K562 (cell line): ENCODE data around the gene PLEK2. TPM values are rescaled to one million over a fixed set of nuclear protein-coding genes. Genes with fewer than 3 reads are reported as not detected.

ENCODE experiments used
- ATAC-seq: fragments of 200-7000 bp; cut with Tn5 transposase; 3 replicates; pipeline ENCODE4 v1.9.1; 2020; ENCODE audit warnings: moderate library complexity
- Bru-seq: library from RNA; stranded (reverse); fragments of 400-500 nt; gene quantifications from one replicate; lab custom pipeline; 2021; lab: Mats Ljungman, UMichigan
- BruChase-seq, 2 experiments: library from RNA; stranded (reverse); fragments of 400-500 nt; gene quantifications; one replicate each; lab custom pipeline; 2021; lab: Mats Ljungman, UMichigan
- BruUV-seq: library from RNA; stranded (reverse); fragments of 400-500 nt; replicated peaks from 2 replicates; lab custom pipeline; 2021; lab: Mats Ljungman, UMichigan
- CTCF ChIA-PET: fragments of 300-600 bp; formaldehyde crosslinking; extraction: SDS; loops from one replicate; lab custom pipeline; 2021; ENCODE audit warnings: low intra/inter-chr PET ratio; lab: Yijun Ruan, JAX
- POLR2A ChIA-PET: fragments of 300-600, 350-650 bp; sonication (Branson Sonifier 250); formaldehyde crosslinking; extraction: SDS; loops from one replicate; lab custom pipeline; 2021; ENCODE audit warnings: antibody characterized with exemption, inconsistent platforms; lab: Yijun Ruan, JAX
- DNase-seq, 4 experiments: peaks; one replicate each; pipeline versions ENCODE4 v3.0.0 to v3.0.0-alpha.2; 2011 to 2018; ENCODE audit warnings: low spot score in 3 of 4, mixed read lengths in 3 of 4; ENCODE audit errors: extremely low read depth in 1 of 4
- FAIRE-seq: peaks from 2 replicates; lab custom pipeline; 2011; peaks lifted over from hg19 to GRCh38; lab: Jason Lieb, UNC
- H2AFZ ChIP-seq: 2 replicates; pipeline ENCODE4 v1.6.0; 2011; ENCODE audit warnings: low read depth, low read length, control low read depth, inconsistent platforms
- H3K27ac ChIP-seq: fragments of 200-600 bp; 3 replicates; pipeline ENCODE4 v1.8.0; 2011; ENCODE audit warnings: low read depth, mild to moderate bottlenecking, control low read depth, inconsistent platforms, low read length, moderate library complexity, mixed read lengths; ENCODE audit errors: extremely low read depth
- H3K27me3 ChIP-seq, 2 experiments: fragments of 300-600 bp in 1 of 2; 2 replicates in 1 of 2; 3 replicates in 1 of 2; pipeline versions ENCODE4 v1.6.0 to v1.8.0; 2011; ENCODE audit warnings: inconsistent platforms in 2 of 2, low read length in 2 of 2, mild to moderate bottlenecking in 1 of 2, mixed read lengths in 1 of 2, moderate library complexity in 1 of 2; ENCODE audit not compliant: control insufficient read depth in 2 of 2, insufficient read depth in 2 of 2
- H3K36me3 ChIP-seq: fragments of 300-600 bp; 3 replicates; pipeline ENCODE4 v1.8.0; 2011; ENCODE audit warnings: mild to moderate bottlenecking, low read length, inconsistent platforms; ENCODE audit not compliant: control insufficient read depth, insufficient read depth
- H3K4me1 ChIP-seq, 2 experiments: fragments of 200-600 bp in 1 of 2; replicated peaks in 1 of 2; 2 replicates in 1 of 2; 3 replicates in 1 of 2; pipeline versions ENCODE4 v1.5.1 to v1.8.0; 2011; ENCODE audit warnings: inconsistent platforms in 2 of 2, low read length in 2 of 2, mild to moderate bottlenecking in 1 of 2, mixed read lengths in 1 of 2, moderate library complexity in 1 of 2; ENCODE audit not compliant: control insufficient read depth in 2 of 2, insufficient read depth in 2 of 2
- H3K4me2 ChIP-seq: 2 replicates; pipeline ENCODE4 v1.6.1; 2011; ENCODE audit warnings: low read length, control low read depth, inconsistent platforms, mixed read lengths; ENCODE audit not compliant: insufficient read depth
- H3K4me3 ChIP-seq: fragments of 200-600 bp; sonication (generic), shearing (Covaris generic); 2 replicates; pipeline ENCODE4 v1.5.1; 2016; ENCODE audit warnings: control low read depth, inconsistent platforms
- H3K79me2 ChIP-seq: fragments of 200-600 bp; 3 replicates; pipeline ENCODE4 v1.8.0; 2011; ENCODE audit warnings: low read length, inconsistent platforms; ENCODE audit not compliant: control insufficient read depth, insufficient read depth
- H3K9ac ChIP-seq, 2 experiments: 2 replicates each; pipeline versions ENCODE4 v1.6.0 to v1.6.1; 2011; ENCODE audit warnings: low read depth in 2 of 2, low read length in 2 of 2, control low read depth in 1 of 2, inconsistent platforms in 1 of 2, mild to moderate bottlenecking in 1 of 2, mixed read lengths in 1 of 2; ENCODE audit not compliant: insufficient read depth in 1 of 2
- H3K9me1 ChIP-seq: one replicate; pipeline ENCODE4 v1.6.0; 2011; ENCODE audit warnings: inconsistent platforms, mild to moderate bottlenecking, low read length, moderate library complexity; ENCODE audit not compliant: control insufficient read depth, insufficient read depth
- H3K9me3 ChIP-seq: replicated peaks from 2 replicates; pipeline ENCODE4 v1.5.1; 2011; ENCODE audit warnings: low read depth, low read length, inconsistent platforms; ENCODE audit not compliant: control insufficient read depth, insufficient read depth
- H4K20me1 ChIP-seq: replicated peaks from 2 replicates; pipeline ENCODE4 v1.6.1; 2011; ENCODE audit warnings: low read length, inconsistent platforms, mixed read lengths; ENCODE audit not compliant: control insufficient read depth, insufficient read depth
- GTF3C2 ChIP-seq: IDR thresholded peaks from 3 replicates; pipeline ENCODE4 v1.6.1; 2011; ENCODE audit warnings: borderline replicate concordance, mild to moderate bottlenecking, moderate library complexity; ENCODE audit not compliant: insufficient read length; ENCODE audit errors: extremely low read depth
- TCF3 ChIP-seq: sonication (generic); formaldehyde crosslinking; IDR thresholded peaks from 2 replicates; pipeline ENCODE4 v1.4.0; 2020; ENCODE audit warnings: mild to moderate bottlenecking, missing genetic modification reagents
- ZNF436 ChIP-seq: fragments of 250-450, 450-650 bp; sonication (Bioruptor Pico); formaldehyde crosslinking; IDR thresholded peaks from 2 replicates; pipeline ENCODE4 v1.7.0; 2020; ENCODE audit warnings: mild to moderate bottlenecking
- ZNF609 ChIP-seq: sonication (generic); formaldehyde crosslinking; IDR thresholded peaks from 2 replicates; pipeline ENCODE4 v1.8.1; 2023; ENCODE audit warnings: missing genetic modification reagents, mild to moderate bottlenecking, borderline replicate concordance
- WGBS: fragments of 100-300 bp; shearing (Covaris generic); methylation state at CpG from one replicate; pipeline ENCODE4 v1.1.6; 2016; ENCODE audit warnings: low coverage, mixed read lengths; ENCODE audit not compliant: insufficient coverage; ENCODE audit errors: missing lambda C conversion rate; 5-methylcytosine and 5-hydroxymethylcytosine counted together
- in situ Hi-C: fragments of 300-500 bp; cut with MboI; formaldehyde crosslinking; loops from 4 replicates; pipeline ENCODE4 v1.15.0; 2018; ENCODE audit warnings: inconsistent platforms, mixed read lengths
- intact Hi-C: fragments of 100-400 bp; cut with micrococcal nuclease; formaldehyde crosslinking; loops from 2 replicates; pipeline ENCODE4 v1.14.2; 2022
- long read RNA-seq, 3 experiments: library from polyadenylated mRNA in 2 of 3; library from RNA in 1 of 3; unstranded in 2 of 3; stranded (forward) in 1 of 3; transcript quantifications; one replicate each; pipeline ENCODE4 v2.0.0, GENCODE V29; 2019 to 2022
- polyA minus RNA-seq, 3 experiments: library from RNA; depleted of rRNA, polyadenylated mRNA; stranded (reverse); fragments of >200 nt; gene quantifications; 2 replicates each; pipeline ENCODE4 v1.2.3, GENCODE V29; 2011
- polyA plus RNA-seq, 8 experiments: library from polyadenylated mRNA; depleted of rRNA in 4 of 8; stranded (reverse) in 5 of 8; unstranded in 3 of 8; fragments of >200 nt; fragmentation: Nextera tagmentation in 2 of 8; fragmentation: Illumina TruSeq in 1 of 8; extraction: Ambion mirVana in 2 of 8; extraction: Trizol in 1 of 8; gene quantifications; 2 replicates each; pipeline versions ENCODE4 v1.2.1 to v1.2.3, GENCODE V29; 2011 to 2014; ENCODE audit warnings: inconsistent platforms in 1 of 8, missing spikeins in 1 of 8
- total RNA-seq, 7 experiments: library from RNA; depleted of rRNA in 6 of 7; stranded (reverse); fragments of >200 nt in 6 of 7; fragmentation: Illumina TruSeq in 2 of 7; extraction: Trizol in 2 of 7; gene quantifications; 2 replicates each; pipeline versions ENCODE4 v1.2.1 to v1.2.3, GENCODE V29; 2011 to 2021; ENCODE audit warnings: low replicate concordance in 1 of 7
- TF ChIP-seq, protein P1 (sequence below): sonication (generic); formaldehyde crosslinking; IDR thresholded peaks from 2 replicates; pipeline ENCODE4 v1.9.0; 2022; ENCODE audit warnings: mild to moderate bottlenecking, missing genetic modification reagents

The PLEK2 gene, protein sequence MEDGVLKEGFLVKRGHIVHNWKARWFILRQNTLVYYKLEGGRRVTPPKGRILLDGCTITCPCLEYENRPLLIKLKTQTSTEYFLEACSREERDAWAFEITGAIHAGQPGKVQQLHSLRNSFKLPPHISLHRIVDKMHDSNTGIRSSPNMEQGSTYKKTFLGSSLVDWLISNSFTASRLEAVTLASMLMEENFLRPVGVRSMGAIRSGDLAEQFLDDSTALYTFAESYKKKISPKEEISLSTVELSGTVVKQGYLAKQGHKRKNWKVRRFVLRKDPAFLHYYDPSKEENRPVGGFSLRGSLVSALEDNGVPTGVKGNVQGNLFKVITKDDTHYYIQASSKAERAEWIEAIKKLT
- not detected in 2 replicates for total RNA-seq (2011; cell fraction: chromatin; rRNA removed; ENCODE audit: low replicate concordance)
- not detected in 2 replicates for total RNA-seq (2011; cell fraction: nucleolus; rRNA removed)
- total RNA-seq (2011; cell fraction: nucleoplasm; rRNA removed), result not detected in 2 replicates
- total RNA-seq (2014; rRNA removed), result not detected in 2 replicates
- total RNA-seq (2014; rRNA removed; fragmentation: Illumina TruSeq; extraction: Trizol), result not detected in 2 replicates
- total RNA-seq (2015; rRNA removed; fragmentation: Illumina TruSeq; extraction: Trizol), result not detected in 2 replicates
- not detected in 2 replicates for total RNA-seq (2021)
- not detected in 2 replicates for polyA plus RNA-seq (2011; rRNA removed)
- not detected in 2 replicates for polyA plus RNA-seq (2011; cell fraction: cytosol; rRNA removed)
- polyA plus RNA-seq (2011; cell fraction: nucleus; rRNA removed), result not detected in 2 replicates
- not detected in 2 replicates for polyA plus RNA-seq (2012)
- polyA plus RNA-seq (2014; fragmentation: Illumina TruSeq; extraction: Trizol), result not detected in 2 replicates
- polyA plus RNA-seq (2014; fragmentation: Nextera tagmentation; extraction: Ambion mirVana), result not detected
- polyA plus RNA-seq (2014; rRNA removed), result not detected in 2 replicates
- polyA minus RNA-seq (2011; rRNA and poly(A)+ RNA removed), result not detected in 2 replicates
- 2.3 TPM in 1 of 2 replicates, not detected in the other for polyA minus RNA-seq (2011; cell fraction: cytosol; rRNA and poly(A)+ RNA removed)
- polyA minus RNA-seq (2011; cell fraction: nucleus; rRNA and poly(A)+ RNA removed), result not detected in 2 replicates
- Bru-seq, nascent RNA, result percentile 7 among the genes with signal in this experiment
- not detected for BruChase-seq, experiment 1, labeled RNA remaining after a 2-hour chase
- percentile 13 among the genes with signal in this experiment for BruChase-seq, experiment 2, labeled RNA remaining after a 6-hour chase
- long read RNA-seq, experiment 1, result 0 reads
- long read RNA-seq, experiment 2, result 0 reads
- long read RNA-seq, experiment 3, result 0 reads

- H2AFZ ChIP-seq, result no peak within 1 kb of the TSS
- peaks cover 20 to 44% of the 10 kb centered on the region in 2 experiments; a peak in 4 of 5 replicates for H3K4me1 ChIP-seq
- in situ Hi-C loops, result no loop called here
- H3K4me3 ChIP-seq, result no peak within 1 kb of the TSS
- WGBS, result 93% methylated on average over 12 of the region's 63 CpGs
- H3K9me3 ChIP-seq, result no peaks in the 10 kb centered on the region
- ChIA-PET CTCF (no interaction called here), POLR2A (interaction anchor here (0.6 kb wide), 2 partner anchors 54 to 218 kb away, joined by 3 read pairs; no protein-coding TSS in a partner anchor)
- intact Hi-C loops, result no loop called here
- BruUV-seq, result no TSS peak
- no peak for TF ChIP-seq ZNF609 (CRISPR knock-in tag)
- TF ChIP-seq ZNF436 (CRISPR knock-in tag), result no peak
- TF ChIP-seq GTF3C2, result no peak
- TF ChIP-seq TCF3, result no peak
- TF ChIP-seq, protein P1, sequence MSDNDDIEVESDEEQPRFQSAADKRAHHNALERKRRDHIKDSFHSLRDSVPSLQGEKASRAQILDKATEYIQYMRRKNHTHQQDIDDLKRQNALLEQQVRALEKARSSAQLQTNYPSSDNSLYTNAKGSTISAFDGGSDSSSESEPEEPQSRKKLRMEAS (CRISPR knock-in tag), result no peak
- H3K27ac ChIP-seq, result no peak within 1 kb of the TSS
- H4K20me1 ChIP-seq, result no peaks in the 10 kb centered on the region
- no peak for DNase-seq
- H3K9ac ChIP-seq, result no peak within 1 kb of the TSS
- no peak for ATAC-seq
- H3K27me3 ChIP-seq, result no peaks in the 10 kb centered on the region
- no peaks in the 10 kb centered on the region for H3K79me2 ChIP-seq
- H3K4me2 ChIP-seq, result no peak within 1 kb of the TSS
- no peaks in the 10 kb centered on the region for H3K9me1 ChIP-seq
- no peaks in the 10 kb centered on the region for H3K36me3 ChIP-seq
- no peak for FAIRE-seq
These were observed at the start of gene PLEK2 for GRCh38 chr14:67411820-67412421. Gene PLEK2 (minus strand): TSS chr14:67412165. CDS start chr14:67412059, 106 bp downstream.
